T47D (cell line): Measurements from ENCODE around the gene CYP21A2.
A peak's percentile ranks its signal among the peaks of the same experiment; 100 is the strongest.
"Not testable (repeated sequence)": the region's sequence is repeated elsewhere in the genome, so short reads cannot be mapped to it uniquely, and the experiment has no call there.

Source experiments
- DNase-seq, 2 experiments: peaks; one replicate each; pipeline versions ENCODE4 v3.0.0 to v3.0.0-alpha.2; 2011 to 2012; ENCODE audit warnings: low read depth in 1 of 2, low spot score in 1 of 2
- JUND ChIP-seq: IDR thresholded peaks from 2 replicates; pipeline ENCODE4 v1.6.1; 2012; ENCODE audit warnings: low read depth
- in situ Hi-C: cut with HindIII; loops from 2 replicates; pipeline ENCODE4 v1.10.0; 2016; ENCODE audit warnings: low sequenced_read_pairs, low pct_unique_long_range_greater_than_20kb

The CYP21A2 gene

GRCh38 chr6:32045811-32046449, 7.7 kb downstream of the CYP21A2 start:
- no peak for TF ChIP-seq JUND
- in situ Hi-C loops: no loop called here
- DNase-seq: no peak

- TF ChIP-seq JUND: no peak
- in situ Hi-C loops: no loop called here
- DNase-seq: no peak
Observed at GRCh38 chr6:32046450-32047083, 8.4 kb downstream of the CYP21A2 start.

GRCh38 chr6:32047084-32047478, 8.9 kb downstream of the CYP21A2 start:
- no peak for TF ChIP-seq JUND
- DNase-seq: no peak
- in situ Hi-C loops: no loop called here

GRCh38 chr6:32047539-32047854, 9.3 kb downstream of the CYP21A2 start:
- DNase-seq: no peak
- no peak for TF ChIP-seq JUND
- in situ Hi-C loops: no loop called here

GRCh38 chr6:32047855-32048766, 9.9 kb downstream of the CYP21A2 start:
- in situ Hi-C loops: no loop called here
- DNase-seq: peak; percentile 56 to 75
- TF ChIP-seq JUND: no peak

GRCh38 chr6:32049149-32049548, 10.9 kb downstream of the CYP21A2 start:
- DNase-seq, in situ Hi-C loops: not testable (repeated sequence)

GRCh38 chr6:32049736-32050135, 11.5 kb downstream of the CYP21A2 start:
- DNase-seq, in situ Hi-C loops: not testable (repeated sequence)

- no peak for TF ChIP-seq JUND
- in situ Hi-C loops: no loop called here
- no peak for DNase-seq
Observed at GRCh38 chr6:32050562-32050961, 12.3 kb downstream of the CYP21A2 start.

- DNase-seq, in situ Hi-C loops: not testable (repeated sequence)
Observed at GRCh38 chr6:32052626-32053025, 14.4 kb downstream of the CYP21A2 start.

GRCh38 chr6:32053314-32053713, 15.1 kb downstream of the CYP21A2 start:
- DNase-seq, in situ Hi-C loops: not testable (repeated sequence)

GRCh38 chr6:32055756-32056155, 17.5 kb downstream of the CYP21A2 start:
- in situ Hi-C loops, DNase-seq: not testable (repeated sequence)

GRCh38 chr6:32056254-32056653, 18.0 kb downstream of the CYP21A2 start:
- no peak for TF ChIP-seq JUND
- in situ Hi-C loops: no loop called here
- DNase-seq: no peak

GRCh38 chr6:32057966-32058365, 19.8 kb downstream of the CYP21A2 start:
- in situ Hi-C loops: no loop called here
- no peak for TF ChIP-seq JUND
- no peak for DNase-seq

GRCh38 chr6:32058511-32058963, 20.3 kb downstream of the CYP21A2 start:
- TF ChIP-seq JUND: no peak
- in situ Hi-C loops: no loop called here
- DNase-seq: no peak
